Measurements from ENCODE around the gene CD9.

Gene CD9

GRCh38 chr12:6214633-6215032 is 14.4 kb downstream of the CD9 start:
- Histone ChIP-seq H3K9me3 (ENCODE audit: control insufficient read depth, insufficient read depth, low read length) (no peaks in the 10 kb centered on the region), H3K27ac (ENCODE audit: low read depth, low read length) (peak overlapping the region; percentile 93), H3K4me1 (ENCODE audit: control insufficient read depth, insufficient read depth, low read length) (peaks cover 56% of the 10 kb centered on the region), H3K27me3 (ENCODE audit: control insufficient read depth, insufficient read depth, low read length) (no peaks in the 10 kb centered on the region), H3K4me3 (ENCODE audit: low read depth, low read length) (peak overlapping the region; percentile 28; the same call in 1 of the 2 replicates), H3K36me3 (ENCODE audit: control insufficient read depth, insufficient read depth, low read length) (peaks cover 25% of the 10 kb centered on the region), H3K9ac (ENCODE audit: low read depth, low read length) (peak overlapping the region; percentile 64)

DNA sequence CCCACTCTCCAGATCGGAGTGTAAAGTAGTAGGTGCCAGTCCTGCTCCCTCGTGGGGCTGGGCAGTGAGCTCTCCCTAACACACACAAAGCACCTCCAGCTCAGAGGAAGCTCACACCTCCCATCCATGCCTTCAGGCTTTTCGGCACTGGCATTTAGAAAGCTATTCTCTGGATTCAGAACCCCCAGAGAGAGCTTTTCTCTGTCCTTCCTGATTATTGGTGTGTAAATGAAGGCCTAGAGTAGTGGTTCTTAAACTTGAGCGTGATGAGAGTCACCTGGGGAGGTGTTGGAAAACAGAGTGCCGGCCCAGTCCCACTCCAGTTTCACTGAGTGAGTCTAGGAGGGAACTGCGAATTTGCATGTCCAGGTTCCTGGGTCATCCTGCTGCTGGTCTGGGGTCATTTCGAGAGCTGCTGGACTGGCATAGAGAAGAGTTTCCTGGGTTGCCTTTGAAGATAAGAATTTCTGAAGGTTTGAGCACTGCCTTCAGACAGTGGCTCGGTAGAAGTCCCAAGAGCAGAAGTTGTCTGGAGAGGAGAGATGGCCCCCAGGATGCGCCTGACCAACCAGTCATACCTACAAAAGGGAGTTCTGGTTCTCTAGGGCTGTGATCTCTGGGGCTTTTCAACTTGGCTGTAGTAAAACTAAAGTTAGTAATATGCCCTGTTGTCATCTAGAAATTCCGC is 15.1 kb downstream of the CD9 start:
- H3K27ac ChIP-seq (ENCODE audit: low read depth, low read length) = peak overlapping the region; percentile 93
- peaks cover 62% of the 10 kb centered on the region for H3K4me1 ChIP-seq (ENCODE audit: control insufficient read depth, insufficient read depth, low read length)
- H3K27me3 ChIP-seq (ENCODE audit: control insufficient read depth, insufficient read depth, low read length) = no peaks in the 10 kb centered on the region
- peaks cover 25% of the 10 kb centered on the region for H3K36me3 ChIP-seq (ENCODE audit: control insufficient read depth, insufficient read depth, low read length)
- no peaks in the 10 kb centered on the region for H3K9me3 ChIP-seq (ENCODE audit: control insufficient read depth, insufficient read depth, low read length)
- H3K9ac ChIP-seq (ENCODE audit: low read depth, low read length) = peak overlapping the region; percentile 64
- peak overlapping the region; percentile 28; the same call in 1 of the 2 replicates for H3K4me3 ChIP-seq (ENCODE audit: low read depth, low read length)

GRCh38 chr12:6215932-6216494 is 15.8 kb downstream of the CD9 start:
- Histone ChIP-seq H3K9ac (ENCODE audit: low read depth, low read length) (peak overlapping the region; percentile 26; the same call in 1 of the 2 replicates), H3K4me3 (ENCODE audit: low read depth, low read length) (no peak overlapping the region), H3K27ac (ENCODE audit: low read depth, low read length) (peak overlapping the region; percentile 93), H3K9me3 (ENCODE audit: control insufficient read depth, insufficient read depth, low read length) (no peaks in the 10 kb centered on the region), H3K36me3 (ENCODE audit: control insufficient read depth, insufficient read depth, low read length) (peaks cover 25% of the 10 kb centered on the region), H3K27me3 (ENCODE audit: control insufficient read depth, insufficient read depth, low read length) (no peaks in the 10 kb centered on the region), H3K4me1 (ENCODE audit: control insufficient read depth, insufficient read depth, low read length) (peaks cover 62% of the 10 kb centered on the region)

- peaks cover 56% of the 10 kb centered on the region for H3K4me1 ChIP-seq (ENCODE audit: control insufficient read depth, insufficient read depth, low read length)
- H3K27me3 ChIP-seq (ENCODE audit: control insufficient read depth, insufficient read depth, low read length) = no peaks in the 10 kb centered on the region
- H3K27ac ChIP-seq (ENCODE audit: low read depth, low read length) = no peak overlapping the region
- H3K4me3 ChIP-seq (ENCODE audit: low read depth, low read length) = no peak overlapping the region
- H3K9me3 ChIP-seq (ENCODE audit: control insufficient read depth, insufficient read depth, low read length) = no peaks in the 10 kb centered on the region
- H3K36me3 ChIP-seq (ENCODE audit: control insufficient read depth, insufficient read depth, low read length) = peaks cover 20% of the 10 kb centered on the region
- no peak overlapping the region; the same call in 1 of the 2 replicates for H3K9ac ChIP-seq (ENCODE audit: low read depth, low read length)
Observed at GRCh38 chr12:6216581-6216980, 16.4 kb downstream of the CD9 start.

- Histone ChIP-seq H3K27me3 (ENCODE audit: control insufficient read depth, insufficient read depth, low read length) (no peaks in the 10 kb centered on the region), H3K36me3 (ENCODE audit: control insufficient read depth, insufficient read depth, low read length) (0 out of 2 replicates have a peak, but pooled peaks cover 1% of the 10 kb centered on the region), H3K27ac (ENCODE audit: low read depth, low read length) (no peak overlapping the region), H3K9me3 (ENCODE audit: control insufficient read depth, insufficient read depth, low read length) (no peaks in the 10 kb centered on the region), H3K4me3 (ENCODE audit: low read depth, low read length) (no peak overlapping the region), H3K4me1 (ENCODE audit: control insufficient read depth, insufficient read depth, low read length) (peaks cover 40% of the 10 kb centered on the region), H3K9ac (ENCODE audit: low read depth, low read length) (no peak overlapping the region)
Observed at GRCh38 chr12:6218347-6218925, 18.2 kb downstream of the CD9 start.

- no peak overlapping the region; the same call in 1 of the 2 replicates for H3K9ac ChIP-seq (ENCODE audit: low read depth, low read length)
- H3K4me1 ChIP-seq (ENCODE audit: control insufficient read depth, insufficient read depth, low read length) = peaks cover 25% of the 10 kb centered on the region
- H3K4me3 ChIP-seq (ENCODE audit: low read depth, low read length) = no peak overlapping the region
- peaks cover 11% of the 10 kb centered on the region for H3K36me3 ChIP-seq (ENCODE audit: control insufficient read depth, insufficient read depth, low read length)
- H3K27me3 ChIP-seq (ENCODE audit: control insufficient read depth, insufficient read depth, low read length) = no peaks in the 10 kb centered on the region
- H3K9me3 ChIP-seq (ENCODE audit: control insufficient read depth, insufficient read depth, low read length) = no peaks in the 10 kb centered on the region
- H3K27ac ChIP-seq (ENCODE audit: low read depth, low read length) = no peak overlapping the region
Observed at GRCh38 chr12:6219980-6220379, 19.8 kb downstream of the CD9 start.

GRCh38 chr12:6221146-6221545 is 20.9 kb downstream of the CD9 start:
- Histone ChIP-seq H3K9ac (ENCODE audit: low read depth, low read length) (no peak overlapping the region), H3K36me3 (ENCODE audit: control insufficient read depth, insufficient read depth, low read length) (peaks cover 23% of the 10 kb centered on the region), H3K4me1 (ENCODE audit: control insufficient read depth, insufficient read depth, low read length) (peaks cover 15% of the 10 kb centered on the region), H3K27me3 (ENCODE audit: control insufficient read depth, insufficient read depth, low read length) (no peaks in the 10 kb centered on the region), H3K4me3 (ENCODE audit: low read depth, low read length) (no peak overlapping the region), H3K27ac (ENCODE audit: low read depth, low read length) (no peak overlapping the region), H3K9me3 (ENCODE audit: control insufficient read depth, insufficient read depth, low read length) (no peaks in the 10 kb centered on the region)

- Histone ChIP-seq H3K27ac (ENCODE audit: low read depth, low read length) (no peak overlapping the region), H3K4me3 (ENCODE audit: low read depth, low read length) (no peak overlapping the region), H3K4me1 (ENCODE audit: control insufficient read depth, insufficient read depth, low read length) (peaks cover 6% of the 10 kb centered on the region; the same call in 1 of the 2 replicates), H3K27me3 (ENCODE audit: control insufficient read depth, insufficient read depth, low read length) (no peaks in the 10 kb centered on the region), H3K36me3 (ENCODE audit: control insufficient read depth, insufficient read depth, low read length) (peaks cover 31% of the 10 kb centered on the region), H3K9ac (ENCODE audit: low read depth, low read length) (no peak overlapping the region), H3K9me3 (ENCODE audit: control insufficient read depth, insufficient read depth, low read length) (no peaks in the 10 kb centered on the region)
Observed at GRCh38 chr12:6222078-6222654, 22.0 kb downstream of the CD9 start.

DNA sequence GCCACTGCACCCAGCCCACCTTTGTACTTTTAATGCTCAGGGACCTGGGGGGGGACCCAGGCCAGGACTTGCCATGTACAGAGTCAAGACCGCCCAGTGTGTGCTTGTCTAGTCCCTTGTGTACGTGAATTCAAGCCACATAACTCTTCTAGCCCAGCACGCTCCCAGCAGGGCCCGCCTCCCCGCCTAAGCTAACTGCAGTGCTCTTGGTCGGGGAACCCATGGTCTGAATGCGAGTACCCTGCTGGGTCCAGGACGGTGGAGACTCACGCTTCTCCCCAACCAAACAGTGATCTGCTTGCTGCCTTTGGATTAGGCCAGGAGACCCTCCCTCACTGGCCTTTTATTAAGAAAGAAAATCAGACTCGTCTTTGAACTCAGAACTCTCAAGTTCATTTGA is 23.3 kb downstream of the CD9 start:
- peaks cover 6% of the 10 kb centered on the region; the same call in 1 of the 2 replicates for H3K4me1 ChIP-seq (ENCODE audit: control insufficient read depth, insufficient read depth, low read length)
- no peak overlapping the region for H3K9ac ChIP-seq (ENCODE audit: low read depth, low read length)
- peaks cover 41% of the 10 kb centered on the region for H3K36me3 ChIP-seq (ENCODE audit: control insufficient read depth, insufficient read depth, low read length)
- no peak overlapping the region for H3K4me3 ChIP-seq (ENCODE audit: low read depth, low read length)
- H3K27ac ChIP-seq (ENCODE audit: low read depth, low read length) = no peak overlapping the region
- no peaks in the 10 kb centered on the region for H3K9me3 ChIP-seq (ENCODE audit: control insufficient read depth, insufficient read depth, low read length)
- H3K27me3 ChIP-seq (ENCODE audit: control insufficient read depth, insufficient read depth, low read length) = no peaks in the 10 kb centered on the region

- Histone ChIP-seq H3K9ac (ENCODE audit: low read depth, low read length) (no peak overlapping the region), H3K9me3 (ENCODE audit: control insufficient read depth, insufficient read depth, low read length) (no peaks in the 10 kb centered on the region), H3K36me3 (ENCODE audit: control insufficient read depth, insufficient read depth, low read length) (peaks cover 48% of the 10 kb centered on the region), H3K27ac (ENCODE audit: low read depth, low read length) (no peak overlapping the region), H3K27me3 (ENCODE audit: control insufficient read depth, insufficient read depth, low read length) (no peaks in the 10 kb centered on the region), H3K4me3 (ENCODE audit: low read depth, low read length) (no peak overlapping the region), H3K4me1 (ENCODE audit: control insufficient read depth, insufficient read depth, low read length) (peaks cover 6% of the 10 kb centered on the region; the same call in 1 of the 2 replicates)
Observed at GRCh38 chr12:6224550-6224949, 24.4 kb downstream of the CD9 start.

- H3K36me3 ChIP-seq (ENCODE audit: control insufficient read depth, insufficient read depth, low read length) = peaks cover 59% of the 10 kb centered on the region
- no peak overlapping the region for H3K27ac ChIP-seq (ENCODE audit: low read depth, low read length)
- no peak overlapping the region for H3K4me3 ChIP-seq (ENCODE audit: low read depth, low read length)
- no peaks in the 10 kb centered on the region for H3K9me3 ChIP-seq (ENCODE audit: control insufficient read depth, insufficient read depth, low read length)
- H3K9ac ChIP-seq (ENCODE audit: low read depth, low read length) = no peak overlapping the region
- H3K4me1 ChIP-seq (ENCODE audit: control insufficient read depth, insufficient read depth, low read length) = peaks cover 7% of the 10 kb centered on the region; the same call in 1 of the 2 replicates
- H3K27me3 ChIP-seq (ENCODE audit: control insufficient read depth, insufficient read depth, low read length) = no peaks in the 10 kb centered on the region
Observed at GRCh38 chr12:6225630-6226001, 25.4 kb downstream of the CD9 start.
